ENCODE data around the gene USP21. TPM values are rescaled to one million over a fixed set of nuclear protein-coding genes. Genes with fewer than 3 reads are reported as not detected.

The USP21 gene
- total RNA-seq, 1 experiment from 2014 or later, result 40.9 TPM

DNA sequence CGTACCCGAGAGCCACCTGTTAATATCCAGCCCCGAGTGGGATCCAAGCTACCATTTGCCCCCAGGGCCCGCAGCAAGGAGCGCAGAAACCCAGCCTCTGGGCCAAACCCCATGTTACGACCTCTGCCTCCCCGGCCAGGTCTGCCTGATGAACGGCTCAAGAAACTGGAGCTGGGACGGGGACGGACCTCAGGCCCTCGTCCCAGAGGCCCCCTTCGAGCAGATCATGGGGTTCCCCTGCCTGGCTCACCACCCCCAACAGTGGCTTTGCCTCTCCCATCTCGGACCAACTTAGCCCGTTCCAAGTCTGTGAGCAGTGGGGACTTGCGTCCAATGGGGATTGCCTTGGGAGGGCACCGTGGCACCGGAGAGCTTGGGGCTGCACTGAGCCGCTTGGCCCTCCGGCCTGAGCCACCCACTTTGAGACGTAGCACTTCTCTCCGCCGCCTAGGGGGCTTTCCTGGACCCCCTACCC lies 1.4 kb downstream of the USP21 start:
- Mint-ChIP-seq H3K27me3 (ENCODE audit: unreplicated experiment) (no peaks in the 10 kb centered on the region), H3K27ac (ENCODE audit: unreplicated experiment) (no peak overlapping the region), H3K4me1 (ENCODE audit: low read depth, unreplicated experiment) (peaks cover 40% of the 10 kb centered on the region), H3K36me3 (ENCODE audit: insufficient read depth, unreplicated experiment) (peaks cover 74% of the 10 kb centered on the region), H3K9me3 (ENCODE audit: low read depth, unreplicated experiment) (no peaks in the 10 kb centered on the region), H3K4me3 (ENCODE audit: low read depth, unreplicated experiment) (peak overlapping the region; percentile 94)
- intact Hi-C loops (cut with micrococcal nuclease; ENCODE audit: unreplicated experiment), result no loop called here
- CTCF ChIA-PET, result no interaction called here
- no peak for DNase-seq
- TF ChIP-seq, protein P1, sequence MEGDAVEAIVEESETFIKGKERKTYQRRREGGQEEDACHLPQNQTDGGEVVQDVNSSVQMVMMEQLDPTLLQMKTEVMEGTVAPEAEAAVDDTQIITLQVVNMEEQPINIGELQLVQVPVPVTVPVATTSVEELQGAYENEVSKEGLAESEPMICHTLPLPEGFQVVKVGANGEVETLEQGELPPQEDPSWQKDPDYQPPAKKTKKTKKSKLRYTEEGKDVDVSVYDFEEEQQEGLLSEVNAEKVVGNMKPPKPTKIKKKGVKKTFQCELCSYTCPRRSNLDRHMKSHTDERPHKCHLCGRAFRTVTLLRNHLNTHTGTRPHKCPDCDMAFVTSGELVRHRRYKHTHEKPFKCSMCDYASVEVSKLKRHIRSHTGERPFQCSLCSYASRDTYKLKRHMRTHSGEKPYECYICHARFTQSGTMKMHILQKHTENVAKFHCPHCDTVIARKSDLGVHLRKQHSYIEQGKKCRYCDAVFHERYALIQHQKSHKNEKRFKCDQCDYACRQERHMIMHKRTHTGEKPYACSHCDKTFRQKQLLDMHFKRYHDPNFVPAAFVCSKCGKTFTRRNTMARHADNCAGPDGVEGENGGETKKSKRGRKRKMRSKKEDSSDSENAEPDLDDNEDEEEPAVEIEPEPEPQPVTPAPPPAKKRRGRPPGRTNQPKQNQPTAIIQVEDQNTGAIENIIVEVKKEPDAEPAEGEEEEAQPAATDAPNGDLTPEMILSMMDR (IDR thresholded peaks at IDR 0.05; ENCODE audit: unreplicated experiment), result no peak
- no TSS peak for BruUV-seq (replicated peaks)

GRCh38 chr1:161161652-161162051 lies 2.4 kb downstream of the USP21 start:
- no peak for DNase-seq
- peak overlapping the region; percentile 94 for H3K4me3 Mint-ChIP-seq (ENCODE audit: low read depth, unreplicated experiment)
- TF ChIP-seq, protein P1 (IDR thresholded peaks at IDR 0.05; ENCODE audit: unreplicated experiment), result no peak
- H3K27ac Mint-ChIP-seq (ENCODE audit: unreplicated experiment), result no peak overlapping the region
- intact Hi-C loops (cut with micrococcal nuclease; ENCODE audit: unreplicated experiment), result no loop called here
- H3K27me3 Mint-ChIP-seq (ENCODE audit: unreplicated experiment), result no peaks in the 10 kb centered on the region
- peaks cover 37% of the 10 kb centered on the region for H3K4me1 Mint-ChIP-seq (ENCODE audit: low read depth, unreplicated experiment)
- no peaks in the 10 kb centered on the region for H3K9me3 Mint-ChIP-seq (ENCODE audit: low read depth, unreplicated experiment)
- BruUV-seq (replicated peaks), result no TSS peak
- peaks cover 80% of the 10 kb centered on the region for H3K36me3 Mint-ChIP-seq (ENCODE audit: insufficient read depth, unreplicated experiment)
- CTCF ChIA-PET, result interaction anchor here (0.6 kb wide), 1 partner anchor 11 kb away, joined by 4 read pairs; no protein-coding TSS in a partner anchor

- no peak for DNase-seq
- BruUV-seq (replicated peaks), result no TSS peak
- Mint-ChIP-seq H3K27ac (ENCODE audit: unreplicated experiment) (no peak overlapping the region), H3K9me3 (ENCODE audit: low read depth, unreplicated experiment) (no peaks in the 10 kb centered on the region), H3K27me3 (ENCODE audit: unreplicated experiment) (no peaks in the 10 kb centered on the region), H3K4me3 (ENCODE audit: low read depth, unreplicated experiment) (no peak overlapping the region), H3K36me3 (ENCODE audit: insufficient read depth, unreplicated experiment) (peaks cover 84% of the 10 kb centered on the region), H3K4me1 (ENCODE audit: low read depth, unreplicated experiment) (peaks cover 37% of the 10 kb centered on the region)
- CTCF ChIA-PET, result interaction anchor here (0.6 kb wide), 1 partner anchor 10 kb away, joined by 4 read pairs; no protein-coding TSS in a partner anchor
- TF ChIP-seq, protein P1 (IDR thresholded peaks at IDR 0.05; ENCODE audit: unreplicated experiment), result no peak
- intact Hi-C loops (cut with micrococcal nuclease; ENCODE audit: unreplicated experiment), result no loop called here
These were observed 2.8 kb downstream of the USP21 start for GRCh38 chr1:161162052-161162451.

DNA sequence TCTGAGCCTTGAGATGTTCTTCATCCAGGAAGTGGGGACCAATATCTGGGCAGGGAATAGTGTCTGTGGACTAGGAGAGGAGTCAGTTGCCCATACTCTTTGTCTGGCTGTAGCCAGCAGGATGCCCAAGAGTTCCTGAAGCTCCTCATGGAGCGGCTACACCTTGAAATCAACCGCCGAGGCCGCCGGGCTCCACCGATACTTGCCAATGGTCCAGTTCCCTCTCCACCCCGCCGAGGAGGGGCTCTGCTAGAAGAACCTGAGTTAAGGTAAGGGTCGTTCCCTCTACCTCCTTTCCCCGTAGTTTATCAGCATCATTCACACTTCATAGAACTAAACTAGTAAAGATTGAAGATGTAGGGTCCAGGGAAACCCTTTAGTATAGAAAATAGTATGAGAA lies 3.5 kb downstream of the USP21 start:
- Mint-ChIP-seq H3K36me3 (ENCODE audit: insufficient read depth, unreplicated experiment) (peaks cover 87% of the 10 kb centered on the region), H3K27me3 (ENCODE audit: unreplicated experiment) (no peaks in the 10 kb centered on the region), H3K27ac (ENCODE audit: unreplicated experiment) (no peak overlapping the region), H3K9me3 (ENCODE audit: low read depth, unreplicated experiment) (no peaks in the 10 kb centered on the region), H3K4me3 (ENCODE audit: low read depth, unreplicated experiment) (no peak overlapping the region), H3K4me1 (ENCODE audit: low read depth, unreplicated experiment) (peaks cover 35% of the 10 kb centered on the region)
- CTCF ChIA-PET, result no interaction called here
- TF ChIP-seq, protein P1 (IDR thresholded peaks at IDR 0.05; ENCODE audit: unreplicated experiment), result no peak
- BruUV-seq (replicated peaks), result no TSS peak
- no peak for DNase-seq
- intact Hi-C loops (cut with micrococcal nuclease; ENCODE audit: unreplicated experiment), result no loop called here
